ENCODE data around the gene PRR15L.
"Not testable (repeated sequence)": the region's sequence is repeated elsewhere in the genome, so short reads cannot be mapped to it uniquely, and the experiment has no call there.

PRR15L gene

GRCh38 chr17:47956791-47957590 lies 692 bp downstream of the PRR15L start:
- no peak for DNase-seq

DNA sequence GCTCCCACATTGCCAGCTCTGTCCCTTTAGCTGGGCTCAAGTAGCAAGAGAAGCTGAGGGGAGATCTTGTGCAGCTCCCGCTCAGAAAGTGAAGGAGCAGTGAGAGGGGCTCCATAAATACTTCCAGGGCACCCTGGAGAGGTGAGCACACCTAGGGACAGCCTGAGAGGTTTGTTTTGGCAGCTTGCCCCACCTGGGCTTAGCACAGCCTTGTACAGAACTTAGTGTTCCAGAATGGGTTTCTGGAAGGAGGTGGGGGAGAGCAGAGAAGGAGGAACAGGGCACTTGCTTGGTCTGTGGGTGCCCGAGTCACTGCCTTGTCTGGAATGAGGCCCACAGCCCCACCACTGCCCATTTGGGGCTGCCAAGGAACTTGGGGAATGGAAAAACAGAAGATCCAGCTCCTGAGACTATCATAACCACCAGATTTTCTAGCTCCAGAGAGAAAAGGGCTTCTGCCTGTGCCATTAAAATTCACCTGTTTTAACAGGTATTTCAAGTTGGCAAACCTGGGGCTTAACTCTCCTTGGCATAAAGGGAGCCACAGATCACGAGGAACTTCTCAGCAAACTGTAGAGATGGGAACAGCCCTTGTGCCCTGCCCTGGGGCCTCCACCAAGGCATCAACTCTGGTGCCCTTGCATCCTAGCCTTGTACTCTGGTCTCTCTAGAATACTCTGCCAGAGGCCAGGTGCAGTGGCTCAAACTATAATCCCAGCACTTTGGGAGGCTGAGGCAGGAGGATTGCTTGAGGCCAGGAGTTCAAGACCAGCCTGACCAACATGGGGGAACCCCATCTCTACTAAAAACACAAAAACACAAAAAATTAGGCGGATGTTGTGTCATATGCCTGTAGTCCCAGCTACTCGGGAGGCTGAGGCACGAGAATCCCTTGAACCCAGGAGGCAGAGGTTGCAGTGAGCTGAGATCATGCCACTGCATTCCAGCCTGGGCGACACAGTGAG lies 1.9 kb downstream of the PRR15L start:
- no peak for DNase-seq

GRCh38 chr17:47953909-47954308 lies 3.8 kb downstream of the PRR15L start:
- DNase-seq: no peak

- no peak for DNase-seq
Observed at GRCh38 chr17:47952171-47953021, 5.3 kb downstream of the PRR15L start.

- no peak for DNase-seq
Observed at GRCh38 chr17:47950448-47950847, 7.2 kb downstream of the PRR15L start.

GRCh38 chr17:47949946-47950345 lies 7.7 kb downstream of the PRR15L start:
- DNase-seq: no peak

GRCh38 chr17:47949197-47949759 lies 8.4 kb downstream of the PRR15L start:
- peak; percentile 89 to 91 for DNase-seq

GRCh38 chr17:47948706-47949196 lies 8.9 kb downstream of the PRR15L start:
- no peak for DNase-seq

DNA sequence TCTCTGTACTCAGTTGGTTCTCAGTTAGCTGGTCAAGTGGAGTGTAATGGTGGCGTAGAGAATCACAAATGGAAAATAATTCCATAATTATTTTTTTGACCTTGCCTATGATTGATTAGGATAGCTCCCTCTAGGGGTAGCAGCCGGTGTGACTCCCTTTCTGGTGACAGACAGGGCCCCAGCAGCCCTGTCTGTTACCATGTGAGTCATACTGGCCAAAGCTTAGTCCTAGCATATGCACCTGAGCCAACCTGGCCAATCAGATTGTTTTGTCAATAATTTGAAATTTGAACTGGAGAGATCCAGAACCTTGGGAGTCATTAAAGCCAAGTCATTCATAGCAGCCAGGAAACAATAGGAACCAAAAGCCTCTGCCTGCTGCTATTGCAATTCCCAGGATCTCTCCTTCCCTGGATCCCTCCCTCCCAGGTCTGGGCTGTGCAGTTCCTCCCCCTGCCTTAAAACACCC lies 10.7 kb downstream of the PRR15L start:
- peak; percentile 85 to 88 for DNase-seq

DNA sequence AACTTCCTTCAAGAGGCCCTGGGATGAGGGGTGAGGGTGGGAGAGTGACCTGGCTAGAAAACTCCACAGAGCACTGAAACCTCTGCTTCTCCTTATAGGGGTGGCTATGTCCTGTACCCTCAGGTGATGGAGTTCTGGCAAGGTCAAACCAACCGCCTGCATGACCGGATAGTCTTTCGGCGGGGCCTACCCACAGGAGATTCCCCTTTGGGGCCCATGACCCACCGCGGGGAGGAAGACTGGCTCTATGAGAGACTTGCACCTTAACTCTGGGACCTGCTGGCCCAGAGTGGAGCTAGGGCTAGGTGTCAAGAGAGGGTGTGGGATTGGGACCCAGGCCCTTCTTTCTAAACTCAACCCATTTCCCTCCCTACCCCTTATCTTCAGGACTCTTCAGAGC lies 11.2 kb downstream of the PRR15L start:
- no peak for DNase-seq

- DNase-seq: no peak
Observed at GRCh38 chr17:47945529-47946508, 11.9 kb downstream of the PRR15L start.

DNA sequence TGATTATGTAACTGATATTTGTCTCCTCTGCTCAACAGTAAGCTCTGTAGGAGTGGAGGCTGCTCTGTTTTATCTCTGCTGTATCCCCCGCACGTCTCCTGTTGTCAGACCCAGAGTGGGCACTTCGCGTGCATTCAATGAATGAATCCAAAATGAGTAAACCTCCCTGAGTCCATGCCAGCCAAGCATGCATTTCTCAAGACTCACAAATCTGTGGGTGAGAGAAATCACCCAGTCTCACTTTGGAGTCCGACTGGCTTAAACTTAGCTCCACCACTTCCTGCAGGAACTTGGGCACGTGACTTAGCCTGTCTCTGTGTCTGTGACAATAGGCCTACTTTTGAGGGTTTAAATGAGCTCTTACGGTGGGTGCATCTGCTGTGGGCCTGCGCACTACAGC lies 12.6 kb downstream of the PRR15L start:
- DNase-seq: no peak

GRCh38 chr17:47942568-47942967 lies 15.1 kb downstream of the PRR15L start:
- no peak for DNase-seq

DNA sequence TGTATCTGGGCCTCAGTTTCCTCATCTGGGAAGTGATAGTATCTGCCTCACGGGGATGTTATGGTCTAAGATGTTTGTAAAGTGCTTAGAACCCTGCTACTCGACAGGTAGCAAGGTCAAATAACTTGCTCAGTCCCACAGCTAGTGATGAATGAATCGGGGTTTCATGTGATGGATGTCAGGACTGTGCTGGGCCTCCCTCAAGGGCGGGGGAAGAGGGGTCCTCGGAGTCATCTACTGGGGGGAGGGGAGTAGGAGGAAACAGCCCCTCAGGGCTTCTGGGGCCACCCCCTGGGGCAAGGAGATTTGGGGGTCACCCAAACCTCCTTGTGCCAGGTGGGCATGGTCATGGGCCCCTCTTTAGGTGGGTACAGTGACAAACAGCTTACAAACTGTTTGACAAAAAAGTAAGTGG lies 15.6 kb downstream of the PRR15L start:
- DNase-seq: no peak

GRCh38 chr17:47941246-47942095 lies 16.2 kb downstream of the PRR15L start, which contains the start of gene PNPO:
TSS of gene PNPO (plus strand) at chr17:47941571. CDS start at chr17:47941676, 105 bp downstream.
- peak; percentile 93 to 96 for DNase-seq

- peak in 1 of 2 experiments; percentile 19 for DNase-seq
Observed at GRCh38 chr17:47937941-47938340, 19.7 kb downstream of the PRR15L start.

DNA sequence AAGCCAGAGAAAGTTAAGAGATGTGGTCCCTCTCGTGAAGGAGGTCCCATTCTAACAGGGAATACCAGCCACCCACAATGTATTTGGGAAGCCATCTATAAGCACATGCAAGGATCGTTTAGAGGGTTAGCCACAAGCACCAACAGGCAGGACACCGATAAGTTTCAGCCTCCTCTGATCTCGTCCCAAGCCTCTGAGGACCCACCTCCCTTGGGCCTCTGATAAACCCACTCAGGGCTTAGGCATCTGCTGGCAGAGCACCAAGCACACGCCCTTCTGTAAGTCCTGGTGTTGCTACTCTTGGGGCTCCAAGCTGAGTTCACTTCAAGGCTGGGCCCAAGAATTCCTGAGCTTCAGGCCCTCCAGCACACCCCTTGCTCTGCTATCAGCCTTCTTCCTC lies 21.7 kb downstream of the PRR15L start:
- no peak for DNase-seq

- not testable (repeated sequence) for DNase-seq
Observed at GRCh38 chr17:47935468-47935867, 22.2 kb downstream of the PRR15L start.

DNA sequence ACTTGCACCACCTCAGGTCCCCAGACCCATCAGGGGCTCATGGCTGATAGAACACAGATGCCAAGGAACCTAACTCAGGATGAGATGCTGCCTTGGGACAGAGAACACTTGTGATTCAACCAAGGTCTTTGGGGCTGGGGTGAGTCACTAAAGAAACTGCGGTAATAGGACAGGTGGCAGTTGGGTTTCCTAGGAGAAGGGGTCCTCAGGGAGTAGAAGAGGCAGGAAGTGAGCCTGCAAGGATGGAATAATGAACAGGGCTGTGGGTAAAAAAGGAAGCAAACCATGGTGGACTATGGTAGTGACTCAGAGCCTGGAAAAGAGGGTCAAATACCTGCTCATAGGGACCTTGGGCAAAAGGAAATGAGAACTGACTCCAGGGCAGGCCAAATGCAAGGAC lies 22.8 kb downstream of the PRR15L start:
- no peak for DNase-seq

DNA sequence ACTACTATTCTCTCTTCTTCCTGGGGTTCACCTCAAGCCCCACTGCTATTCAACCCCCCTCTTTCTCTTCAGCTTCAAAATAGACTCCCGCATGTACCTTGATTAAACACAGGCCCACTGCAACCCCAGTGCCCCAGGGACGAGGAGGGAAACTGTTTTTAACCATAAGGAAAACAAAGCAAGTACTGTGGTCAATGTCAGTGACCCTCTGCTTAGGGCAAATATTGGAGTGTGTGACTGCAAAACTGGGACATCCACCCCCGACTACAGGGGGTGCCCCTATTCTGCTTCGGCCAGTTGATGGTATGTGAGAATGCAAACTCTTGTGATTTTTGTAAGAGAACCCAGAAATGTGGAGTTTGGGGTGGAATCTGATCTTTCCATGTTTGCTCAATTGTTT lies 25.8 kb downstream of the PRR15L start:
- no peak for DNase-seq
